Stimulated activated naive B cell treated with anti-CD40 and anti-IgM and Interleukin-4, amounts not matched to agents 10 μg/mL and 1 μg/mL and 100 μg/mL, for 72 hours (primary cell): ENCODE results near the gene PARD3.
"Not testable (repeated sequence)": the region's sequence is repeated elsewhere in the genome, so short reads cannot be mapped to it uniquely, and the experiment has no call there.

Experiments used
- ATAC-seq, 2 donors: fragments of 150-1000 bp; cut with Tn5 transposase; replicated peaks; 2 replicates each; pipeline ENCODE4 v1.10.0; 2021; ENCODE audit warnings: moderate library complexity in 1 of 2
- DNase-seq: peaks from one replicate; pipeline ENCODE4 v3.0.0; 2021
- H3K27ac Mint-ChIP-seq: one replicate; pipeline ENCODE4 v1.8.0; 2022; ENCODE audit warnings: mild to moderate bottlenecking, mixed read lengths
- H3K27me3 Mint-ChIP-seq, 2 donors: one replicate each; pipeline ENCODE4 v1.8.0; 2022; ENCODE audit warnings: mixed read lengths in 2 of 2
- H3K36me3 Mint-ChIP-seq, 2 donors: one replicate each; pipeline ENCODE4 v1.8.0; 2022; ENCODE audit warnings: mixed read lengths in 2 of 2, mild to moderate bottlenecking in 1 of 2
- H3K4me1 Mint-ChIP-seq, 2 donors: one replicate each; pipeline ENCODE4 v1.8.0; 2022; ENCODE audit warnings: mixed read lengths in 2 of 2, mild to moderate bottlenecking in 1 of 2
- H3K4me3 Mint-ChIP-seq, 2 donors: one replicate each; pipeline ENCODE4 v1.8.0; 2022; ENCODE audit warnings: mild to moderate bottlenecking in 2 of 2, mixed read lengths in 2 of 2, moderate library complexity in 1 of 2
- H3K9me3 Mint-ChIP-seq, 2 donors: one replicate each; pipeline ENCODE4 v1.8.0; 2022; ENCODE audit warnings: mixed read lengths in 2 of 2, mild to moderate bottlenecking in 1 of 2

Gene PARD3

GRCh38 chr10:34722404-34722803 is 92.7 kb downstream of the PARD3 start:
- Mint-ChIP-seq H3K9me3 (no peaks in the 10 kb centered on the region), H3K4me3 (no peak overlapping the region), H3K36me3 (no peaks in the 10 kb centered on the region), H3K4me1 (peaks cover under 1 to 6% of the 10 kb centered on the region in 2 donors), H3K27ac (peak overlapping the region; percentile 14), H3K27me3 (no peaks in the 10 kb centered on the region)
- no peak for DNase-seq
- no peak for ATAC-seq

GRCh38 chr10:34721208-34721840 is 93.8 kb downstream of the PARD3 start:
- no peak for ATAC-seq
- DNase-seq = no peak
- no peaks in the 10 kb centered on the region for H3K36me3 Mint-ChIP-seq
- H3K4me3 Mint-ChIP-seq = no peak overlapping the region
- no peak overlapping the region for H3K27ac Mint-ChIP-seq
- no peaks in the 10 kb centered on the region for H3K9me3 Mint-ChIP-seq
- H3K4me1 Mint-ChIP-seq = peaks cover 3 to 11% of the 10 kb centered on the region in 2 donors
- no peaks in the 10 kb centered on the region for H3K27me3 Mint-ChIP-seq

- no peaks in the 10 kb centered on the region for H3K36me3 Mint-ChIP-seq
- no peak for DNase-seq
- H3K4me3 Mint-ChIP-seq = no peak overlapping the region
- no peak for ATAC-seq
- no peaks in the 10 kb centered on the region for H3K27me3 Mint-ChIP-seq
- H3K4me1 Mint-ChIP-seq = peaks cover 3 to 11% of the 10 kb centered on the region in 2 donors
- H3K27ac Mint-ChIP-seq = no peak overlapping the region
- H3K9me3 Mint-ChIP-seq = no peaks in the 10 kb centered on the region
Observed at GRCh38 chr10:34719746-34720145, 95.3 kb downstream of the PARD3 start.

GRCh38 chr10:34719328-34719727 is 95.8 kb downstream of the PARD3 start:
- Mint-ChIP-seq H3K36me3 (no peaks in the 10 kb centered on the region), H3K4me3 (no peak overlapping the region), H3K27ac (no peak overlapping the region), H3K9me3 (no peaks in the 10 kb centered on the region), H3K27me3 (no peaks in the 10 kb centered on the region), H3K4me1 (peaks cover 3 to 11% of the 10 kb centered on the region in 2 donors)
- no peak for ATAC-seq
- DNase-seq = no peak

GRCh38 chr10:34717429-34717828 is 97.7 kb downstream of the PARD3 start:
- no peaks in the 10 kb centered on the region for H3K36me3 Mint-ChIP-seq
- peaks cover 3 to 6% of the 10 kb centered on the region in 2 donors for H3K4me1 Mint-ChIP-seq
- DNase-seq (no peak), ATAC-seq (no peak)
- no peaks in the 10 kb centered on the region for H3K9me3 Mint-ChIP-seq
- no peaks in the 10 kb centered on the region for H3K27me3 Mint-ChIP-seq
- no peak overlapping the region for H3K4me3 Mint-ChIP-seq
- H3K27ac Mint-ChIP-seq = no peak overlapping the region

- H3K27ac Mint-ChIP-seq = no peak overlapping the region
- H3K27me3 Mint-ChIP-seq = no peaks in the 10 kb centered on the region
- no peaks in the 10 kb centered on the region for H3K9me3 Mint-ChIP-seq
- H3K4me1 Mint-ChIP-seq = peaks cover 3 to 6% of the 10 kb centered on the region in 2 donors
- peak; percentile 64 to 68 for ATAC-seq
- H3K4me3 Mint-ChIP-seq = no peak overlapping the region
- DNase-seq = no peak
- no peaks in the 10 kb centered on the region for H3K36me3 Mint-ChIP-seq
Observed at GRCh38 chr10:34716958-34717357, 98.1 kb downstream of the PARD3 start.

GRCh38 chr10:34716234-34716633 is 98.9 kb downstream of the PARD3 start:
- ATAC-seq = no peak
- no peak overlapping the region for H3K4me3 Mint-ChIP-seq
- no peak overlapping the region for H3K27ac Mint-ChIP-seq
- peaks cover 3 to 6% of the 10 kb centered on the region in 2 donors for H3K4me1 Mint-ChIP-seq
- no peaks in the 10 kb centered on the region for H3K36me3 Mint-ChIP-seq
- H3K9me3 Mint-ChIP-seq = no peaks in the 10 kb centered on the region
- no peak for DNase-seq
- no peaks in the 10 kb centered on the region for H3K27me3 Mint-ChIP-seq

GRCh38 chr10:34715511-34716187 is 99.4 kb downstream of the PARD3 start:
- ATAC-seq (no peak), DNase-seq (no peak)
- Mint-ChIP-seq H3K4me3 (no peak overlapping the region), H3K4me1 (peaks cover 3 to 6% of the 10 kb centered on the region in 2 donors), H3K9me3 (no peaks in the 10 kb centered on the region), H3K36me3 (no peaks in the 10 kb centered on the region), H3K27me3 (no peaks in the 10 kb centered on the region), H3K27ac (no peak overlapping the region)

- no peaks in the 10 kb centered on the region for H3K27me3 Mint-ChIP-seq
- H3K27ac Mint-ChIP-seq = no peak overlapping the region
- no peaks in the 10 kb centered on the region for H3K36me3 Mint-ChIP-seq
- no peak for ATAC-seq
- H3K4me1 Mint-ChIP-seq = peaks cover 3 to 6% of the 10 kb centered on the region in 2 donors
- no peaks in the 10 kb centered on the region for H3K9me3 Mint-ChIP-seq
- no peak overlapping the region for H3K4me3 Mint-ChIP-seq
- DNase-seq = no peak
Observed at GRCh38 chr10:34713875-34714274, 101.2 kb downstream of the PARD3 start.

- Mint-ChIP-seq H3K27ac (no peak overlapping the region), H3K9me3 (no peaks in the 10 kb centered on the region), H3K27me3 (no peaks in the 10 kb centered on the region), H3K4me3 (no peak overlapping the region), H3K4me1 (no peaks in the 10 kb centered on the region), H3K36me3 (no peaks in the 10 kb centered on the region)
- no peak for ATAC-seq
- DNase-seq = no peak
Observed at GRCh38 chr10:34711500-34711899, 103.6 kb downstream of the PARD3 start.

GRCh38 chr10:34710391-34710751 is 104.7 kb downstream of the PARD3 start:
- H3K9me3 Mint-ChIP-seq = no peaks in the 10 kb centered on the region
- no peaks in the 10 kb centered on the region for H3K27me3 Mint-ChIP-seq
- H3K4me3 Mint-ChIP-seq = no peak overlapping the region
- H3K36me3 Mint-ChIP-seq = no peaks in the 10 kb centered on the region
- DNase-seq (no peak), ATAC-seq (no peak)
- peaks cover 0 to 2% of the 10 kb centered on the region in 2 donors for H3K4me1 Mint-ChIP-seq
- H3K27ac Mint-ChIP-seq = no peak overlapping the region

GRCh38 chr10:34709637-34710390 is 105.3 kb downstream of the PARD3 start:
- no peaks in the 10 kb centered on the region for H3K9me3 Mint-ChIP-seq
- H3K4me3 Mint-ChIP-seq = no peak overlapping the region
- peaks cover 0 to 2% of the 10 kb centered on the region in 2 donors for H3K4me1 Mint-ChIP-seq
- DNase-seq = no peak
- ATAC-seq = no peak
- no peaks in the 10 kb centered on the region for H3K36me3 Mint-ChIP-seq
- H3K27ac Mint-ChIP-seq = no peak overlapping the region
- no peaks in the 10 kb centered on the region for H3K27me3 Mint-ChIP-seq

- H3K27me3 Mint-ChIP-seq = peaks cover 0 to 2% of the 10 kb centered on the region in 2 donors
- DNase-seq = no peak
- no peak overlapping the region for H3K4me3 Mint-ChIP-seq
- no peaks in the 10 kb centered on the region for H3K36me3 Mint-ChIP-seq
- H3K4me1 Mint-ChIP-seq = peaks cover 0 to 2% of the 10 kb centered on the region in 2 donors
- ATAC-seq = no peak
- no peaks in the 10 kb centered on the region for H3K9me3 Mint-ChIP-seq
- H3K27ac Mint-ChIP-seq = no peak overlapping the region
Observed at GRCh38 chr10:34707656-34708055, 107.4 kb downstream of the PARD3 start.

- not testable (repeated sequence) for DNase-seq, H3K27me3 Mint-ChIP-seq, H3K4me1 Mint-ChIP-seq, H3K27ac Mint-ChIP-seq, H3K36me3 Mint-ChIP-seq, H3K9me3 Mint-ChIP-seq, ATAC-seq, H3K4me3 Mint-ChIP-seq
Observed at GRCh38 chr10:34706992-34707391, 108.1 kb downstream of the PARD3 start.

GRCh38 chr10:34706147-34706546 is 108.9 kb downstream of the PARD3 start:
- Mint-ChIP-seq H3K4me3 (no peak overlapping the region), H3K27ac (no peak overlapping the region), H3K4me1 (peaks cover 0 to 2% of the 10 kb centered on the region in 2 donors), H3K27me3 (peaks cover 0 to 3% of the 10 kb centered on the region in 2 donors), H3K36me3 (no peaks in the 10 kb centered on the region), H3K9me3 (no peaks in the 10 kb centered on the region)
- no peak for DNase-seq
- ATAC-seq = no peak
